GM19438 (cell line): ENCODE data around the gene LRIG2.
A peak's percentile ranks its signal among the peaks of the same experiment; 100 is the strongest.
"Not testable (repeated sequence)": the region's sequence is repeated elsewhere in the genome, so short reads cannot be mapped to it uniquely, and the experiment has no call there.

Experiments
- ATAC-seq: cut with Tn5 transposase; IDR thresholded peaks from one replicate; pipeline ENCODE4 v1.9.1; 2021; ENCODE audit warnings: low read depth; ENCODE audit not compliant: unreplicated experiment

Gene LRIG2

DNA sequence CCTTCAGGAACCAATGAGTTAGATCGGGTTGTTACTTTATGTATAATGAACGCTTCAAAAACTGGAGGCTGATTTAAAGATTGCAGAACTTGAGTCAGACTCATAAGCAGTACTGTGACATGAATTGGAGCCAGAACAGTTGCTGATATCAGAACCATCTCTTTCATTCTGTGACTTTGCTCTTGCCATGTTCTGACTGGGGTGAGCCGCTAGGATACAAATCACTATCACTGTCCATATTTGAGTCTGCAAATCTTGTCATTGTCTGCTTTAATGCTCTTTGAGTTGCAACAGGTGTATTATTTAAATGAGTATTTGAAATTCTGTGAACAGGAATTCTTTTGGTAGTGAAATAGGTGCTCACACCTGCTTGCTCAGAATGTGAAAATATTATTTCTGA, 52.5 kb downstream of the LRIG2 start:
- no peak for ATAC-seq

DNA sequence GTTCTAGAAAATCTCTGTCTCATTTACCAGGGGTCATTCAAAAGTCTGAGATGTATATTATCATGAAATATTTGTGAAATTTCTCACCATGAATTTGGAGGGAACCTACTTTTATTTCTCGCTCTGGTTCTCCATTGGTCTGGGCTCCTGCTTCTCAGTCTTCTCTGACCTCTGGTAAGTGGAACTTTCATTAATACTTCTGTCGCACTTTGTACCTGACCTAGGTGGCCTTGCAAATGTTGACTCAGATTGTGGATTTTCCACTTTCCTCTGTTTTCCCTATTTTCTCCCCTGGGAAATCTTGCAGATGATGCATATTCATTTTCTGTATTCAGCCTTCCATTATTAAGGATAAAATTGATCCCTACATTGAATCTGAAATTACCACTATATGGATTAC, 53.2 kb downstream of the LRIG2 start:
- ATAC-seq, result no peak

DNA sequence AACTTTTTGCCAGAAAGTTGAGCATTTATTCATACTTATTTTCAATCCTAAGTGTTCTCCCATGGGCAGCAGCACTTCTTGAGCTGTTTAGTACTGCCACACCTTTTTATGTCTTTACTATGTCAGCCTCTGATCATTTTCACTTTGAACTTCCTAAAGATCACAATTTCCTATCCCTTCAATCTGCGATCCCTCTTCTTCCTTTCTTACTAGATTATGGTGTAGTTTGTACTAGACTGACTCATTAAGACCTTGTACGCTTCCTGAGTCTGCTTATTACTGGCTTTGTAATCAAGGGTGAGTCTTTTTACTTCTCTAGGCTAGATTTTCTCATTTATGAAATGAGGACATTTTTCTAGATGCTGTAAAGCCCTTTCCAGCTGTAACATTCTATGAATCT, 55.1 kb downstream of the LRIG2 start:
- ATAC-seq, result no peak

DNA sequence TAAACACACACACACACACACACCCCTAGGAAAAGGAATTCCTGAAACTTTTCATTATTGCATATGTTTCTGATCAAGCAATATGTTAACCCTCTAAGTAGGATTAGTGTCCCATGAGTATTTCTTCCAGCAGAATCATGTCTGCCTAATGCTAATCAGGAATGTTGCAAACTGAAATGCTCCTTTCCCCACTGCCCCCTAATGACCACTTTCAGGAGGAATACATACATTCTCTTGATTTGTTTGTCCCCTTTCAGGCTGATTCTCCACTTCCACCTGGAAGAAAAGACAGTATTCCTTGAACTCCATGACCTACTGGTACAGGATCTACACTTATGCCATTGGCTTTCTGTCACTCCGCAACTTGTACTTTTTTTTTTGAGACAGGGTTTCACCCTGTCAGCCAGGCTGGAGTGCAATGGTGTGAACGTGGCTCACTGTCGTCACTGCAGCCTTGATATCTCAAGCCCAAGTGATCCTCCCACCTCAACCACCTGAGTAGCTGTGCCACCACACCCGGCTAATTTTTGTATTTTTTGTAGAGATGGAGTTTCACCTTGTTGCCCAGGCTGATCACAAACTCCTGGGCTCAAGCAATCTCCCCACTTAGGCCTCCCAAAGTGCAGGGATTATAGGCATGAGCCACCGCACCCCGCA, 56.7 kb downstream of the LRIG2 start:
- no peak for ATAC-seq

DNA sequence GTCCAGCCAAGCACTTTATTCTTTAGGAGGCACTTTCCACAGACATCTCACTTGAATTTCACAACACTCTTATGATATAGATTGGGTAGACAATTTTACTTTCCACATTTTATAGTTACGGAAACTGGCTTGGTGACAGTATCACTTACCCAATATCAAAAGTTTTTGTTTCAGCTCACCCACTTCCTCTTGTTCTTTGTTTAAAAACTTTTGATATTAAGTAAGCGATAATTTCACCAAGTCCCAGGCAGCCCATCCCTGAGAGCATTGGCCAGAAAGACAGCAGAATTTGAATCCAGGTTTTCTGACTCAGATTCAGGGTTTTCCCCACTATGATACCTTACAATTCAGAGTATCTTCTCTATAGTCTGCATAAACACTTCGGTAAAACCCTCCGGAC, 60.0 kb downstream of the LRIG2 start:
- no peak for ATAC-seq

DNA sequence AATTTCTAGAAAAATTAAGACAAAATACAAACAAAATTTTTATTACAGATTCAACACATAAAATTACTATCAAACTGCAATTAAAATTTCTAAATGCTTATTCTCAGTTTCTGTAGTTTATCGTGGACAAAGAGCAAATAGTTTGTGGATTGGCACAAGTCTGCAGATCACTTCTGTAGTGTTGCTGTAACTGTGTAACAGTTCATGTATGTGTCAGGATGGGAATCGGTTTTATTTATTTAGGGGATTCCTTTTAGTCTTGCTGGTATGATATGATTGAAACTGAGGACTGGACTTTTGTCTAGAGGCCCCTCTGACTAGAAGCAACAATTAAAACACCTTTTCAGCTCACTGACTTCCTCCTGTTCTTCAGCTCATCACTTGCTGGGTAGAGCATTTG, 60.8 kb downstream of the LRIG2 start:
- no peak for ATAC-seq

DNA sequence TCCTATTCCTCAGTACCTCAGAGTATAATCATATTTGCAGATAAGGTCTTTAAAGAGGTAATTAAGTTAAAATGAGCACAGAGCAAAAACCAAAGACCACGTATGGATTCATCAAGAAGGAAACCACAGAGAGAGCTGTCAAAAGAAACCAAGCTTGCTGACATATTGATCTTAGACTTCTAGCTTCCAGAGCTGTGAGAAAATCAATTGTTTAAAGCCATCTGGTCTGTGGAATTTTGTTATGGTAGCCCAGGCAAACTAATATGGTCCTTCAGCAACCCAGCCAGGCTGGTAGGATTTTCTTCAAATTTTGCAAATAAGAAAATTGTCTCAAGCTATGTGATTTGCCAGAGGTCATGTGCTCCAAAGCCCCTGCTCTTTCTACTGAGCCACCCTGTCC, 62.5 kb downstream of the LRIG2 start:
- no peak for ATAC-seq

DNA sequence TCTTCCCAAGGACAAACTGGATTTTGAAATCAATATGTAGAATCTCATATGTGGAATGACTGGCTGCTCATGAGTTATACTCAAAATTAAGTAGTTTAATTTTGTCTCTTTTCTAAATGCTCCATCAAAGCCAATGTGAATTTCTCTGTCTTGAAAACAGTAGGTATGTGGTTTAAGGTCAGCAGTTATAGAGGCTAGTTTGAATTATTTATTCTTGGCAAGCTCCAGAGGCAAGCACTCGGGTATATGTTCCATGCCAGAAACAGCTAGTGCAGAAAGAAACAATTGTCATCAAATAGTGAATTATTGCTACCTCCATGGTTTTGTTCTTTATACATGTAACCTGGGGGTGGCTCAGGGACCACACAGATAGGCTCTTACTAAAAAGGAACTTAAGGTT, 63.5 kb downstream of the LRIG2 start:
- ATAC-seq, result no peak

DNA sequence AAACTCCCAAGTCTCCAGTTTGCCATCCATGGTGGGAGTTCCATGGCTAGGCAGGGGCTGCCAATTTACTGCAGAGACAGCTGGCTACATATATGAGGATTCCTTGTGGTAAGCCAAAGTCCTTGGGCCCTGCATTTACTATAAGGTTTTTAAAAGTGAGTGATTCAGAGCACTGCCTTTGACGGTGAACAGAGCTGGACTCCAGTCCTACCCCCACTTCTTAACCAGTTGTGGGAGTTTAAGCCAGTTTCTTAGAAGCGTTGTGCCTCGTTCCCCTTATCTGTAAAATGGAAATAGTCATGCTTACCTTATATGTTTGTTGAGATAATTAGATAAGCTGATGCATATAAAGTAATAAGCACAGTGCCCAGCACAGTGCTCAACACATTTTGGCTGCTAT, 64.6 kb downstream of the LRIG2 start:
- no peak for ATAC-seq

DNA sequence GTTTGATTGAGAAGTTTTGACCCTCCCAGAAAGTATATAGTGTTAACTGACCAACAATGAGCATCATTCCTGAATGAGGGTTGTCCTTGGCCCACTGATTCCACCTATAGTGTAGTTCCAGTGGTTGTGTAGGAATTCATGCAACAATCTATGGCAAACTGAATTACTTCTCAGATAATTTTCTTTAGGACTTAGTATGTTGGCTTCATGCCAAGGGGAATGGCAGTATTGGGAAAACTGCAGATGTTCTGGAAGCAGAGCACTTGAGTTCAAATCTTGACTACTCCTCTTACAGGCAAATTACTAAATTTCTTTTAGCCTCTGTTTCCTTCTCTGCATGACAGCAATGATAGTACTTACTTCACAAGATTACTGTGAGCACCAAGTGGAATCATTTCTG, 65.8 kb downstream of the LRIG2 start:
- no peak for ATAC-seq

DNA sequence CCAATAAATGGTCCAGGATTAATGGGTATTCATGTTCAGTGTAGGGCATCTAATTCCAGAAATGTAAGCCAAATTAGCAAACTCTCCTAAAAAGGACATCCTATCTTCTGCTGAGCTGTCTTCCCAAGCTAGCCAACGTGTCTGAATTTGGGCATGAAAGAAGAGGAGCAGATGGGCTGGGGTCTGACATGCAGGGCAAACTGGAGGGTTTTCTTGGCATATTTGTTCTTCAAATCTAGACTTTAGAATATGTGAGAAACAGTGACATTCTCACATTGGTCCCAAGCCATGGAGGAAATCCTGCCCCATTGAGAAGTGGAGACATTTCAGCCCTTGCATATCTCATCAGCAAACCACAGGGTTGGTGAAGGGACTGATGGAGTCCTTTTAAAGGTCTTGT, 67.2 kb downstream of the LRIG2 start:
- ATAC-seq, result no peak

DNA sequence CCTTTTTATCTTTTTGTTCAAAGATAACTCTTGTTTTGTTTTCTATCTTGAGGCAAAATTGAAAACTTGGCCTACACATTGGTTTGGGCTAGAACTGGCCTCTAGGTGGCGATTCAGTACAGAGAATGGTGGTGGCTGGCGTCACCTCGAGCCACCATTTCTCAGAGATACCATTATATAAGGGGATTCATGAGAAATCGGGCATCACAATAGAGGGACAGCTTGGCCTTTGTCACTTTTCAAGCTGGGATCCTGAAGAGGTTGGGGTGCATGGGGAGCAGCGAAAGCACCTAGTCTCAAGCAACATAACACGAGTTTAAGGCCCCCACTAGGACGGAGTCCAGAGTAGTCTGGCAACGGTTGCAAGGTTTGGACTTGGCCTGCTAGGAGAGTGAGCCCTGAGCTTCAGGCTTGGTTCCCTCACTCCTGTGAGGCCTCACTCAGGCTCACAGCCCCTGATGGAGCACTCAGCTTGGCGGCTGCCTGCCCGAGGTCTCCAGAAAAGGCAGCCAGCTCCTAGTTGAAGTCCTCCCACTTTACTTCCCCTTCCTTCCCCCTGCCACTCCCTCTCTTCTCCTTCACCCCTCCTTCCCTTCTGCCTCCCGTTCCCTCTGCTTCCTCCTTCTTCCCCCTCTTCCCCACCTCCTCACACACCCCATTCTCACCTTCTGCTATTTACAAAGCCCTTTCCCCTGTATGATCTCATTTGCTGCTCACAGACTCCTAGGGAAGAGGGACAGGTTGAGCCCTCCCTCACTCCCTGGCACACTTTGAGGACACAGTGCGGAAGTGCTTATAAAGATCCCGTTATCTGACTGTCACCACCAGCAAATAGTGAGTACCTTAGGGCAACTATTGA, 67.8 kb downstream of the LRIG2 start:
- peak; percentile 79 for ATAC-seq

DNA sequence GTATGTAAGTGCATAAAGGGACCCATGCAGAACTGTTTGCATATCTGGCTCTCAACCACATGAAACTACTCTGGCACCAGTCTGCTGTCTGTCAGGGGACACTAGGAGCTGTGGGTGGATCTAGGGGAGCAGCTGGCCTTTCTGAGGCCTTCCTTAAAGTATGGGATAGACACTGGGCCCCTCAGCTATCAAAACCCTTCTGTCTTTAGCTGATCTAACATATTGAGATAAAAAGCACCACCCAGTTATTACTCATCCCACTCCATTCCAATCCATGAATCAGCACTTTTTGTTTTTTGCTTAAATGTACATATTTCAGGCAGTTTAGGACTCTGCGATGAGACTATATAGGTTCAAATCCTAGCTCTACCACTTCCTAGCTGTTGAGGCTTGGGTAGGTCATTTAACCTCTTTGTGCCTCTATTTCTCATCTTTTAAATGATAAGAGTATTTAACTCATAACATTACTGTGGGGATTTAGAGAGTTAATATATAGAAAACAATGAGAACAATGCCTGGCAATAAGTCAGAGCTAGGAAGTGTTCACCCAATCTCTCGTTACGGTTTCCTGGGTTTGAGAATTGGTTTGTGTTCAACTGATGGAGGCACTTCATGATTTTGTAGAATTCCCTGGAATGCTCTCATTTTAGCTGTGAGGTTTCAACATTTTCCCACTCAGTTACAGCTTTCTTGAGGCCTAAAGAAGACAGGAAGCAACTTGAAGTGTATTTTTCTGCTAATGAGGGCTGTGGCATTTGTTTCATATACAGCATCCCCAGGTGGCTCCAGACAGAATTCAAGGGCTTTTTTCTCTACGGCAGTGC, 68.9 kb downstream of the LRIG2 start:
- ATAC-seq, result no peak

DNA sequence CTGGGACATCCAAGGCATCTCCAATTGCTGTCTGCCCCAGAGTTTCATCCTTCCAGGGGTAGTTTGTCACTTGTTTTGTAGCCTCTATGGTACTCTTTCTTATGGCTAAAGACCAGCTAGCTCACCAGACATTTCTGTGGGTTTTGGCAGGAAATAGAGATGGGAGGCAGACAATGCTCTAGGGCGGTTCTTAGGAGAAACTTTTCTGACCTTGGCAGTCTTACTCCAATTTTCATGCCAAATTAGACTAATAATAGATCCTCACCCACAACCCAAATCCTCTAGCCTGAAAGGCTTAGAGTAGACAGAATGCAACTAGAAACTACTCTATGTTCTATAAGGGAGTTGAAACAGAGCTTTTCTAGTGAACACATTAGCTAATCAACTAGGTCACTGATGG, 69.8 kb downstream of the LRIG2 start:
- ATAC-seq, result no peak

DNA sequence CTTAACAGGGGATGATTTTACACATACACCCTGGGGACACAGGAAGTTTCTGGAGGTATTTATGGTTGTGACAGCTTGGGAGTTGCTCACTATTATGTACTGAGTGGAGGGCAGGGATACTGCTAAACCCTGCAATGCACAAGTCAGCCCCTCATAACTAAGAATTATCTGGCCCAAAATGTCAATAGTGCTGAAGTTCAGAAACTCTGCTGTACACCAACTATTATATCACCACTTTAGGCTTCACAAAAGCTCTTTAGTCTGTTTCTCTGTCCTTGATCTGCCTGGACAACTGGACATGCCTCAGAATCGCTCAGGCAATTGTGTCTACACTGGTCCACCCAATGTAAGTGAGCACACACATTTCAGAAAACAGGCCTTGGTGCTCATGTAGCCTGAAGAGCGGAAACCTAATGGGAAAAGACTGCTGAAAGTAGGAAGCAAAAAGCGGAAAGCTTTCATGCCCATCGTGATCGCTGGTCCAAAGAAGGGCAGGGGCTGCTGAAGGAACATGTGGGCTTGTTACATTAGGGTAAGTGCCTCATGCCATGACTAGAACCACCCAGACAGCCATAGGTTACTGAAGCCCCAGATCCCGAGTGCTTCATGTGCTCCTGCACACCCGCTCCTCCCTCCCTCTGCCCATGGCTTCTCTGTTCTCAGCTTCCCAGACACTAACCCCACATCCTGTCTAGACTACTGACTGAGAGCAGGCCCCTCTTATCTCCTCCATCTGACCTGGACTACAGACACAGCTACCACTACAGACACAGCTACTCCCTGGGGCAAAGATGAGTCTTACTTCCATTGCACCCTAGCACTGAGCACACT, 73.5 kb downstream of the LRIG2 start:
- no peak for ATAC-seq

DNA sequence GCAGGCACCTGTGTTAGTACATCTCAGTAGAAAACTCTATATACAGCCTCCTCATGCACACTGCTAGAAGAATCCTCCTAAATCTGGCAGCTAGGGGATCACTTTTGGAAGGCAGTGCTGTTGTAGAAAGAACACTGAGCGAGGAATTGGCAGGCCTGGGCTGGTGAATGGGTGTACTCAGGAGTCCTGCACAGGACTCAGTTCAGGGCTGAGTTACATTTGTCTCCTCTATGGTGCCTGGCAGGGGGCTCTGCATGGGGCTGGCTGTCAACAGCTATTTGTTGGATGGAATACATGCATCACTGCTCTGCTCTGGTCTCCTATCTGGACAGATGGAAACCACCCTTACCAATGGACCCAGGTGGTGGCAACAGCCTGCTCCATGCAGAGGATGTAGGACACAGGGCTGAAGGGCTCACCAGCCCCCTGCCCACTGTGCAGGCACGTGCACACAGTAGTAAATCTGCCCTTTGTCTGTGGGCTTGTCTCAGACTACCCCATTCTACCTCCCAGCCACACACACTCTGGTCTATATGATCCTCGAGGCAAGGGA, 74.2 kb downstream of the LRIG2 start:
- ATAC-seq, result no peak

DNA sequence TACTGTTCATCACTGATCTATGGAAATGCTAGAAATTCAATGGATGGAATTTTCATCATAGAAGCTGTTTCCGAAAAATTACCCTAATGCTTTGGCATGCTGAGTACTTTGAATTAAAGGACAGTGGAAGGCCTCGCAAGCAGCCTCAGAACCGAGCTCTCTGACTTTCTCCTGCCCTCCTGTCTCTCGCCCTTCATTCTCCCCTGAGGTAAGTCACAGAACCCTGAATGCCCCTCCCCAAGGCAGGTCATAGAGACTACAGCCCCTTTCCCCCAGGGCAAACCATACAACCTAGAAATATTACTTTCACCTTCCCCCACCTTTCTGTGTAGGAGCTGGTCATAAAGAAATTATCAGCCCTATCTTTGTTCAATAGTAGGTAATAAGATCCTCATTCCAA, 74.8 kb downstream of the LRIG2 start:
- ATAC-seq, result no peak

DNA sequence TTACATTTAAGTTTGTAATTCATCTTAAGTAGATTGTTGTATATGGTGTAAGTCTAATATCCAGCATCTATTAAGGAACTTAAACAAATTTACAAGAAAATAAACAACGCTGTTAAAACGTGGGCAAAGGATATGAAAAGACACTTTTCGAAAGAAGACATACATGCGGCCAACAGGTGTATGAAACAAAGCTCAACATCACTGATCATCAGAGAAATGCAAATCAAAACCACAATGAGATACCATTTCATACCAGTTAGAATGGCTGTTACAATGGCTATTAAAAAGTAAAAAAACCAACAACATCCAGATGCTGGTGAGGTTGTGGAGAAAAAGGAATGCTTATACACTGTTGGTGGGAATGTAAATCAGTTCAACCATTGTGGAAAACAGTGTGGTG, 77.5 kb downstream of the LRIG2 start:
- not testable (repeated sequence) for ATAC-seq

DNA sequence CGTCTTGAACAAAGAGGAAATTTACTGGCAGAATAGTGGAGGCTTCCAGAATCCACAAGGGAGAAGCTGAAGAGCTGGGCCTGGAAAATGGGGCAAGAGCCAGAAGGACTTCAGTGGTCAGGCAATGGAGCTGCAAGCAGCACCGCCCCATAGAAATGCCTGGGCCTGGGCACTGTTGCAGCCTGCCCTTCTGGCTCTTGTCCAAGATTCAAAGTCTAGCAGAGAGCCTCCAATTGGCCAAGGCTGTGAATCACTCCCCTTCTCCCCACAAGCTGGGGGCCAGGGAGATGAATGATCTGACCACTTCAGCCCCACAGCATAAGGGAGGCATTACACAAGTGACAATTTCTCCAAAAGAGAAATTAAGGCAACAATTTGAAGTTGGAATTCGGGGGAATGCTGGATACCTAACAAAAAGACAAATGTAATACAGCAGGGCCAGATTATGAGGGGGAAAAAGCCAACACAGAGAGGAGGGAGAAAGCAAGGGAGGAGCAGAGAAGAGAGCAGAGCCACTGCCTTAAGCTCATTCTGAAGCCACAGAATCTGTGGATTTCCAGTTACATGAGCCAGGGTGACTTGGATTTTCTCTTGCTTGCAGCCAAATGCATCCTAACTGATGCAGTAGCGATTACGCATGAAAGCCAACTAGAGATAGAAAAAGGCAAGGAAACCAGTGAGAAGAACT, 80.3 kb downstream of the LRIG2 start:
- no peak for ATAC-seq

DNA sequence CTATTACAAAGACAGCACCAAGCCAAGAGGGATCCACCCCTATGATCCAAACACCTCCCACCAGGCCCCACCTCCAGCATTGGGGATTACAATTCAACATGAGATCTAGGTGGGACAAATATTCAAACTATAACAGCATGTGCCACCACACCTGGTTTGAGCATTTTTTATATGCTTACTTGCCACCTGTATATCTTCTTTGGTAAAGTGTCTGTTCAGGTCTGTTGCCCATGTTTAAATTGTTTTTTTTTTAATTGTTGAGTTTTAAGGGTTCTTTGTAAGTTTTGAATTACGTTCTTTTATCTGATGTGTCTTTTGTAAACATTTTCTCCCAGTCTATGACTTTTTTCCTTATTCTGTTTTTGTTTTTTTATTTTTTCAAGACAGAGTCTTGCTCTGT, 83.4 kb downstream of the LRIG2 start:
- ATAC-seq, result no peak
